ENCODE results near the gene PIPOX. TPM values are rescaled to one million over a fixed set of nuclear protein-coding genes. Genes with fewer than 3 reads are reported as not detected.

Gene PIPOX
- total and polyA plus RNA-seq, 2 of the 8 experiments (the other 6 are each of a cell fraction or from before 2014, with no cell fraction given): 57.2 to 99.6 TPM

GRCh38 chr17:29005936-29006511 lies 36.9 kb upstream of the PIPOX start, which contains the start of gene SEZ6 (continued):
- TF ChIP-seq CHD7 (IDR thresholded peaks at IDR 0.05; ENCODE audit: insufficient replicate concordance, low read length) (peak; percentile 100), RBBP5 (IDR thresholded peaks at IDR 0.05; ENCODE audit: borderline replicate concordance, low read depth, low read length) (no peak), EZH2 (IDR thresholded peaks at IDR 0.05; ENCODE audit: low read depth, low read length, severe bottlenecking) (no peak), CHD1 (IDR thresholded peaks at IDR 0.05; ENCODE audit: low read depth, low read length) (no peak), CBX8 (IDR thresholded peaks at IDR 0.05; ENCODE audit: borderline replicate concordance, low read depth, low read length) (no peak), HDAC2 (IDR thresholded peaks at IDR 0.05; ENCODE audit: borderline replicate concordance in 1 of 2, low read depth in 2 of 2, low read length in 2 of 2) (peak in 1 of 2 experiments; percentile 86; a peak in 1 of 4 replicates), RXRA (IDR thresholded peaks at IDR 0.05; ENCODE audit: insufficient read depth, low read depth, low read length) (no peak), NRF1 (IDR thresholded peaks at IDR 0.05; ENCODE audit: low read depth, low read length) (no peak), SRF (IDR thresholded peaks at IDR 0.05; ENCODE audit: low read depth, low read length) (0 out of 2 replicates have a peak, but pooled peaks have one; percentile 42), POLR2A (IDR thresholded peaks at IDR 0.05; ENCODE audit: control extremely low read depth in 1 of 2, low read depth in 2 of 2, low read length in 2 of 2) (no peak), KDM1A (IDR thresholded peaks at IDR 0.05; ENCODE audit: borderline replicate concordance, low read length) (no peak)
